ENCODE results near the gene CDC42EP2.

The CDC42EP2 gene

GRCh38 chr11:65362320-65362931 is 47.8 kb downstream of the CDC42EP2 start:
- H3K23ac ChIP-seq (ENCODE audit: low read length in 2 of 2): no peak overlapping the region
- 93% methylated on average over 10 of the region's 10 CpGs for WGBS
- H3K36me3 ChIP-seq (ENCODE audit: control insufficient read depth in 1 of 2, insufficient read depth in 2 of 2, low read depth in 1 of 2, low read length in 2 of 2): no peaks in the 10 kb centered on the region
- no peak overlapping the region for H4K8ac ChIP-seq (ENCODE audit: low read length)
- H3K4ac ChIP-seq (ENCODE audit: low read depth in 1 of 2, low read length in 2 of 2): no peak overlapping the region
- no peak overlapping the region for H3K4me2 ChIP-seq (ENCODE audit: low read length, poor library complexity, severe bottlenecking)
- H2AFZ ChIP-seq (ENCODE audit: low read depth, low read length): no peak overlapping the region
- H2BK12ac ChIP-seq (ENCODE audit: low read length in 2 of 2): no peak overlapping the region
- H2AK5ac ChIP-seq (ENCODE audit: low read length, severe bottlenecking): no peak overlapping the region
- H3K4me1 ChIP-seq (ENCODE audit: control insufficient read depth, insufficient read depth, low read depth, low read length): no peaks in the 10 kb centered on the region
- no peak overlapping the region for H2BK15ac ChIP-seq (ENCODE audit: low read depth, poor library complexity, severe bottlenecking)
- peaks cover 2% of the 10 kb centered on the region for H3K79me1 ChIP-seq (replicated peaks; ENCODE audit: low read length, poor library complexity, severe bottlenecking)
- H2BK120ac ChIP-seq (ENCODE audit: low read depth, low read length): no peak overlapping the region
- no peak overlapping the region for H3K18ac ChIP-seq (ENCODE audit: low read depth in 1 of 2, low read length in 2 of 2)
- no peak overlapping the region for H3K4me3 ChIP-seq (ENCODE audit: insufficient read depth in 1 of 2, low read depth in 1 of 2, low read length in 2 of 2)
- H2BK5ac ChIP-seq (ENCODE audit: low read depth, low read length, poor library complexity, severe bottlenecking): no peak overlapping the region
- peaks cover 4 to 5% of the 10 kb centered on the region in 2 experiments for H3K27me3 ChIP-seq (ENCODE audit: control insufficient read depth in 1 of 2, insufficient read depth in 1 of 2, low read length in 2 of 2)
- H4K91ac ChIP-seq (ENCODE audit: low read length): no peak overlapping the region
- H3K27ac ChIP-seq (ENCODE audit: low read length, poor library complexity, severe bottlenecking): no peak overlapping the region
- no peak overlapping the region for H3K14ac ChIP-seq (ENCODE audit: low read length in 2 of 2)
- H3K9me3 ChIP-seq (ENCODE audit: control insufficient read depth, low read length): no peaks in the 10 kb centered on the region
- DNase-seq: no peak
- no peak overlapping the region for H3K9ac ChIP-seq (ENCODE audit: low read length)

GRCh38 chr11:65362966-65363365 is 48.3 kb downstream of the CDC42EP2 start:
- no peak overlapping the region for H3K23ac ChIP-seq (ENCODE audit: low read length in 2 of 2)
- no peaks in the 10 kb centered on the region for H3K4me1 ChIP-seq (ENCODE audit: control insufficient read depth, insufficient read depth, low read depth, low read length)
- no peaks in the 10 kb centered on the region for H3K36me3 ChIP-seq (ENCODE audit: control insufficient read depth in 1 of 2, insufficient read depth in 2 of 2, low read depth in 1 of 2, low read length in 2 of 2)
- no peak overlapping the region for H3K18ac ChIP-seq (ENCODE audit: low read depth in 1 of 2, low read length in 2 of 2)
- H2BK5ac ChIP-seq (ENCODE audit: low read depth, low read length, poor library complexity, severe bottlenecking): no peak overlapping the region
- WGBS: 97% methylated on average over 3 of the region's 6 CpGs
- no peak overlapping the region for H3K27ac ChIP-seq (ENCODE audit: low read length, poor library complexity, severe bottlenecking)
- no peak overlapping the region for H2BK15ac ChIP-seq (ENCODE audit: low read depth, poor library complexity, severe bottlenecking)
- H3K79me1 ChIP-seq (replicated peaks; ENCODE audit: low read length, poor library complexity, severe bottlenecking): peaks cover 2% of the 10 kb centered on the region
- H3K4ac ChIP-seq (ENCODE audit: low read depth in 1 of 2, low read length in 2 of 2): no peak overlapping the region
- H3K4me3 ChIP-seq (ENCODE audit: insufficient read depth in 1 of 2, low read depth in 1 of 2, low read length in 2 of 2): no peak overlapping the region
- H3K9me3 ChIP-seq (ENCODE audit: control insufficient read depth, low read length): no peaks in the 10 kb centered on the region
- no peak overlapping the region for H4K91ac ChIP-seq (ENCODE audit: low read length)
- no peak overlapping the region for H4K8ac ChIP-seq (ENCODE audit: low read length)
- no peak overlapping the region for H3K14ac ChIP-seq (ENCODE audit: low read length in 2 of 2)
- H2BK12ac ChIP-seq (ENCODE audit: low read length in 2 of 2): no peak overlapping the region
- peaks cover 3% of the 10 kb centered on the region in 2 experiments for H3K27me3 ChIP-seq (ENCODE audit: control insufficient read depth in 1 of 2, insufficient read depth in 1 of 2, low read length in 2 of 2)
- no peak for DNase-seq
- H2AK5ac ChIP-seq (ENCODE audit: low read length, severe bottlenecking): no peak overlapping the region
- H3K9ac ChIP-seq (ENCODE audit: low read length): no peak overlapping the region
- no peak overlapping the region for H2BK120ac ChIP-seq (ENCODE audit: low read depth, low read length)
- H3K4me2 ChIP-seq (ENCODE audit: low read length, poor library complexity, severe bottlenecking): no peak overlapping the region
- H2AFZ ChIP-seq (ENCODE audit: low read depth, low read length): no peak overlapping the region

DNA sequence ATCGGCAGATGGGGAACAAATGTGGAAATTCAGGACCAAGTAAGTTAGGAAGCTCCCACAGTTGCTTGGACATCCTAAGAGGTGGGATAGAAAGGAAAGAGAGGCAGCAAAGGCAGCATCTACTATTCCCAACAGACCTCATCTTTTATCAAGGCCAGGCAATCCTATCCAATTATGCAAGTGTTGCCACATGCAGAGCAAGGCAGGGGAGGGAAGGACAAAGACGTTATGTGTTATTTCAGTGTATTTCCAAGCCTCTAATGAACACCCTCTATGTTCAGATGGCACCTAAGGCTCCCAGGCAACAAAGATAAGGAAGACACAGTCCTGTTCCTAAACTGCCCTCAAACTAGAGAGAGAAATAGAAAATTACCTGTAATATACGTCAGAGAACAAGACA is 49.1 kb downstream of the CDC42EP2 start:
- H3K14ac ChIP-seq (ENCODE audit: low read length in 2 of 2): no peak overlapping the region
- no peak overlapping the region for H2BK5ac ChIP-seq (ENCODE audit: low read depth, low read length, poor library complexity, severe bottlenecking)
- no peak overlapping the region for H3K18ac ChIP-seq (ENCODE audit: low read depth in 1 of 2, low read length in 2 of 2)
- H3K23ac ChIP-seq (ENCODE audit: low read length in 2 of 2): no peak overlapping the region
- DNase-seq: no peak
- H3K27me3 ChIP-seq (ENCODE audit: control insufficient read depth in 1 of 2, insufficient read depth in 1 of 2, low read length in 2 of 2): peaks cover 0 to 3% of the 10 kb centered on the region in 2 experiments
- no peak overlapping the region for H4K91ac ChIP-seq (ENCODE audit: low read length)
- H3K4me1 ChIP-seq (ENCODE audit: control insufficient read depth, insufficient read depth, low read depth, low read length): no peaks in the 10 kb centered on the region
- H3K9ac ChIP-seq (ENCODE audit: low read length): no peak overlapping the region
- no peak overlapping the region for H2BK120ac ChIP-seq (ENCODE audit: low read depth, low read length)
- no peaks in the 10 kb centered on the region for H3K9me3 ChIP-seq (ENCODE audit: control insufficient read depth, low read length)
- H3K4me3 ChIP-seq (ENCODE audit: insufficient read depth in 1 of 2, low read depth in 1 of 2, low read length in 2 of 2): no peak overlapping the region
- H2BK15ac ChIP-seq (ENCODE audit: low read depth, poor library complexity, severe bottlenecking): no peak overlapping the region
- no peak overlapping the region for H2BK12ac ChIP-seq (ENCODE audit: low read length in 2 of 2)
- no peak overlapping the region for H3K4me2 ChIP-seq (ENCODE audit: low read length, poor library complexity, severe bottlenecking)
- H3K36me3 ChIP-seq (ENCODE audit: control insufficient read depth in 1 of 2, insufficient read depth in 2 of 2, low read depth in 1 of 2, low read length in 2 of 2): no peaks in the 10 kb centered on the region
- H2AK5ac ChIP-seq (ENCODE audit: low read length, severe bottlenecking): no peak overlapping the region
- no peak overlapping the region for H4K8ac ChIP-seq (ENCODE audit: low read length)
- WGBS: 83% methylated on average over 3 of the region's 3 CpGs
- H2AFZ ChIP-seq (ENCODE audit: low read depth, low read length): no peak overlapping the region
- peaks cover 2% of the 10 kb centered on the region for H3K79me1 ChIP-seq (replicated peaks; ENCODE audit: low read length, poor library complexity, severe bottlenecking)
- H3K4ac ChIP-seq (ENCODE audit: low read depth in 1 of 2, low read length in 2 of 2): no peak overlapping the region
- no peak overlapping the region for H3K27ac ChIP-seq (ENCODE audit: low read length, poor library complexity, severe bottlenecking)

- Histone ChIP-seq H3K18ac (ENCODE audit: low read depth in 1 of 2, low read length in 2 of 2) (peak overlapping the region in 1 of 2 experiments; percentile 21), H3K79me1 (replicated peaks; ENCODE audit: low read length, poor library complexity, severe bottlenecking) (peaks cover 4% of the 10 kb centered on the region), H2BK120ac (ENCODE audit: low read depth, low read length) (no peak overlapping the region), H3K9ac (ENCODE audit: low read length) (peak overlapping the region; percentile 52), H3K27ac (ENCODE audit: low read length, poor library complexity, severe bottlenecking) (no peak overlapping the region), H3K4me2 (ENCODE audit: low read length, poor library complexity, severe bottlenecking) (no peak overlapping the region), H3K27me3 (ENCODE audit: control insufficient read depth in 1 of 2, insufficient read depth in 1 of 2, low read length in 2 of 2) (no peaks in the 10 kb centered on the region), H4K91ac (ENCODE audit: low read length) (peak overlapping the region; percentile 68), H4K8ac (ENCODE audit: low read length) (peak overlapping the region; percentile 72), H3K9me3 (ENCODE audit: control insufficient read depth, low read length) (no peaks in the 10 kb centered on the region), H3K36me3 (ENCODE audit: control insufficient read depth in 1 of 2, insufficient read depth in 2 of 2, low read depth in 1 of 2, low read length in 2 of 2) (no peaks in the 10 kb centered on the region), H2BK15ac (ENCODE audit: low read depth, poor library complexity, severe bottlenecking) (no peak overlapping the region), H3K4me1 (ENCODE audit: control insufficient read depth, insufficient read depth, low read depth, low read length) (peaks cover 4% of the 10 kb centered on the region), H3K14ac (ENCODE audit: low read length in 2 of 2) (no peak overlapping the region), H2BK12ac (ENCODE audit: low read length in 2 of 2) (peak overlapping the region; percentile 17 to 54), H2AK5ac (ENCODE audit: low read length, severe bottlenecking) (no peak overlapping the region), H2BK5ac (ENCODE audit: low read depth, low read length, poor library complexity, severe bottlenecking) (no peak overlapping the region), H3K4me3 (ENCODE audit: insufficient read depth in 1 of 2, low read depth in 1 of 2, low read length in 2 of 2) (no peak overlapping the region), H3K4ac (ENCODE audit: low read depth in 1 of 2, low read length in 2 of 2) (no peak overlapping the region), H3K23ac (ENCODE audit: low read length in 2 of 2) (no peak overlapping the region), H2AFZ (ENCODE audit: low read depth, low read length) (no peak overlapping the region)
- WGBS: 0% methylated on average over 4 of the region's 4 CpGs
- peak; percentile 90 for DNase-seq
These were observed 51.7 kb downstream of the CDC42EP2 start for GRCh38 chr11:65366340-65366773.

All from mesenchymal stem cell (in vitro differentiated cells and primary cell).